ENCODE measurements around the gene BPIFB6.

Gene BPIFB6

DNA sequence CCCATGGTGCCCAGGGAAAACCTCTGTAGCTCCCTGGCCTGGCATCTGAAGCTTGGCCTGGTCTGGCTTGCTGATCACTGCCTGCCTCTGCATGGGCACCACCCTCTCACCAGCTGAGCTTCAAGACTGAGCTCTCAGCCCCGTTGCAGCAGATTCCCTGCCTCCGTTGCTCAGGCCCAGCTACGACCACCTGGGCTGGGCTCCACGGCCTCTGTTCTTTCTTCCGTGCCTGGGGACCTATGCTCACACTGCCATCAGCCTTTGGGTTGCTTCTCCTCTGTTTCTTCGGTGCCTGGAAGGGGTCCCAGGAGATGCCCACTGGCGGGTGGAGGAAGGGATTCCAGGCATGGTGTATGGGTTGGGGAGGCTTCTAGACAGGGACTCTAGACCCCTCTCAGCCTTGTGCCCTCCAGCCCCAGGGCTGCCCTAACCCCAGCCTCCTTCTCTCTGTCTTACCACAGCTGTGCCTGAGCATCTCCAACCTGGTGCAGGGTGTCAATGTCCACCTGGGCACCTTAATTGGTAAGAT lies 14.8 kb upstream of the BPIFB6 start:
- no peak for DNase-seq

GRCh38 chr20:33017542-33017941 lies 13.9 kb upstream of the BPIFB6 start:
- DNase-seq: no peak

DNA sequence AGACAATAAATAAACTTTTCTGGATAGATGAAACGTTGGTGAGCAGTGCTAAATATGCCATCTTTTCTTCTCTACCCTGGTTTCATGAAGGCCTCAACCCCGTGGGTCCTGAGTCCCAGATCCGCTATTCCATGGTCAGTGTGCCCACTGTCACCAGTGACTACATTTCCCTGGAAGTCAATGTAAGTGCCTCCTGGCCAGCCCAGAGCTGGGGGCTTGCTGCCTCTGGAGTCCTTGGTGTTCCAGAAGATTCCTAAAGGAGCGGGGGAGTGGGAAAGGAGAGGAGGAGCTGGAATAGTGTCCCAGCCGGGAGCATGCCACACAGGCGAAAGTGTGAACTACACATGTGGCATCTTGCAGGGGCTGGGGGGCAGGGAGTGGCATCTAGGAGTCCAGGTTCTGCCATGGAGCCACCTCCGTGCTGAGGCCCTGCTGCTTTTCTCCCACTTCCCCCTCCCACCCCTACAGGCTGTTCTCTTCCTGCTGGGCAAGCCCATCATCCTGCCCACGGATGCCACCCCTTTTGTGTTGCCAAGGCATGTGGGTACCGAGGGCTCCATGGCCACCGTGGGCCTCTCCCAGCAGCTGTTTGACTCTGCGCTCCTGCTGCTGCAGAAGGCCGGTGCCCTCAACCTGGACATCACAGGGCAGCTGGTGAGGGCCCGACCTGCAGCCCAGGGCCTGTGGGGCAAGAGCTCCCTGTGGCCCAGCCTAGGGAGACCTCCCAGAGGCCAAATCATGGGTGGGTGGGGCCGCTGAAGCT lies 13.1 kb upstream of the BPIFB6 start:
- no peak for DNase-seq

DNA sequence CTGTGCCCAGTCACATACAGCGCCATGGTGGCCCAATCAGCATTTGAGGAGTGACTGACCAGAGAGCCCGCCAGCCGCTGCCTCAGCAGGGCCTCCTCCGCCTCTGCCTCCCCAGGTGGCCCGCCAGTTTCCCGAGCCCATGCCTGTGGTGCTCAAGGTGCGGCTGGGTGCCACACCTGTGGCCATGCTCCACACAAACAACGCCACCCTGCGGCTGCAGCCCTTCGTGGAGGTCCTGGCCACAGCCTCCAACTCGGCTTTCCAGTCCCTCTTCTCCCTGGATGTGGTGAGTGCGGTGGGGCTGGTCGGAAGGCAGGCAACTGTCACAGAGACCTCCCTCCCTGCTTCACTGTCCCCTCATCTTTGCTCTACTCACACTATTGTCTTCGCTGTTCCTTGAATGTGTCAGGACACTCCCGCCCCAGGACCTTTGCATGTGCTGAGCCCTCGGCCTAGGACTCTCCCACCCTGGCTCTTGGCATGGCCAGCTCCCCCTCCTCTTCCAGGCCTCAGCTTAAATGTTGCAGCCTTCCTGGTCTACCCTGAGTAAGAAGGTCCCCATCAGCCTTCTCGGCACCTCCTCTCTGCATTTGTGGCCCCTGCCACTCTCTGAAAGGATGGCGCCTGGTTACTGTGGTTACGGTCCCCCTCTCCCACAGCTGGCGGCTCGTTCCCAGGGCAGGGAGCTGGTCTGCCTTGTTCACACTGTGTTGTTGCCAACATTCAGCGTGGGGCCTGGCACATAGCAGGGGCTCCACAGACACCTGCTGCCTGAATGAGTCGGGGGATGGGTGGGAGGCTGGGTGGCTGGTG lies 11.8 kb upstream of the BPIFB6 start:
- no peak for DNase-seq

DNA sequence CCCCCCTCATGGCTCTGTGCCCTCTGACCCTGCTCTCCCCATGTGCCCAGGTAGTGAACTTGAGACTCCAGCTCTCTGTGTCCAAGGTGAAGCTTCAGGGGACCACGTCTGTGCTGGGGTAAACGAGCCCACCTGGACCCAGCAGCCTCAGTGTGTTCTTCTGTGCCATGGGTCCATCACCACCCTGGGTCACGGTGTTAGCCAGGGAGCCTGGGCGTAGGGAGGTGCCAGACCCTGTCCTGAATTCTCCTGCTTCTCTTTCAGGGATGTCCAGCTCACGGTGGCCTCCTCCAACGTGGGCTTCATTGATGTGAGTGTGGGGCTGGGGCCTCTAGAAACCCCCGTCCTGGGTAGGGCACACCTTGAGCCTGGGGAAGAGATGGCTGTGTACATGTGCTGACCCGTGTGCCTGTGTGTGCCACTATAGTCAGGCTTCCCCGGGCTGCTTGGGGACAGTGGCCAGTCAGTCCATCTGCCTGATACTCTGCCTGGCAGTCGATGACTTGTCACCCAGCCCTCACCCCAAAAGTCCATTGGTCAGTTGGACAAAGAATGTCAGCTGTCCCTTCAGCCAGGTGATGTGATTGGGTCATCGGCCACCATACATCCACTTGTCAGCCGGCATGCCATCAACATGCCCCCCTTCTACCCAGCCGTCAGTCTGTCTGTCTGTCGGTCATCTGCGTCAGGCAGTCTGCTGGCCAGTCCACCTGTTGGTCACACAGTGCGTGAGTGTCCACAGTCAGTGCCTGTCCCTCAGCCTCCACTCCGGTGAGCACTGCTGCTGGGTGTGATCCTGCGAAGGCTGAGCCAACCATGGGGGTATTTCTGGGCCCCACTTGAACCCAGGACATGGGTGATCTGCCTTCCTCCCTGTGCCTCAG lies 10.9 kb upstream of the BPIFB6 start:
- DNase-seq: no peak

GRCh38 chr20:33021879-33022278 lies 9.6 kb upstream of the BPIFB6 start:
- no peak for DNase-seq

DNA sequence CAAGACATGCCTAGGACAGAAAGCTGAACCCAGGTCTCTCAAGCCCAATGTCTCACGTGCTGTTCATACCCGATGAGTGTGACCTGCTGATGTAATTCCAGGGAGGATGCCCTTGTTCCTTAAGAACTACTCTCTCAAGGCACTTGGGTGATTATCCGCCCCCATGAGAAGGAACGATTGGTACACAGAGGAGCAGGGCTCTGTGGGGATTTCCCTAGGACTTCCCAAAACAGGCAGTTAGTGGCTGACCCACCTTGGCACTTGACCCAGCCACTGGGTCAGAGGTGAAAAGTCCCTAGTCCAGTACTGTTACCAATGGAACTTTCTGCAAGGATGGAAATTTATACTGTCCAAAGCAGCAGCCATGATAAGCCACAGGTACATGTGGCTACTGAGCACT lies 9.2 kb upstream of the BPIFB6 start:
- DNase-seq: no peak

GRCh38 chr20:33022694-33023438 lies 8.6 kb upstream of the BPIFB6 start:
- DNase-seq: no peak

GRCh38 chr20:33023439-33024242 lies 7.8 kb upstream of the BPIFB6 start:
- no peak for DNase-seq

- no peak for DNase-seq
These were observed 7.2 kb upstream of the BPIFB6 start for GRCh38 chr20:33024243-33024560.

DNA sequence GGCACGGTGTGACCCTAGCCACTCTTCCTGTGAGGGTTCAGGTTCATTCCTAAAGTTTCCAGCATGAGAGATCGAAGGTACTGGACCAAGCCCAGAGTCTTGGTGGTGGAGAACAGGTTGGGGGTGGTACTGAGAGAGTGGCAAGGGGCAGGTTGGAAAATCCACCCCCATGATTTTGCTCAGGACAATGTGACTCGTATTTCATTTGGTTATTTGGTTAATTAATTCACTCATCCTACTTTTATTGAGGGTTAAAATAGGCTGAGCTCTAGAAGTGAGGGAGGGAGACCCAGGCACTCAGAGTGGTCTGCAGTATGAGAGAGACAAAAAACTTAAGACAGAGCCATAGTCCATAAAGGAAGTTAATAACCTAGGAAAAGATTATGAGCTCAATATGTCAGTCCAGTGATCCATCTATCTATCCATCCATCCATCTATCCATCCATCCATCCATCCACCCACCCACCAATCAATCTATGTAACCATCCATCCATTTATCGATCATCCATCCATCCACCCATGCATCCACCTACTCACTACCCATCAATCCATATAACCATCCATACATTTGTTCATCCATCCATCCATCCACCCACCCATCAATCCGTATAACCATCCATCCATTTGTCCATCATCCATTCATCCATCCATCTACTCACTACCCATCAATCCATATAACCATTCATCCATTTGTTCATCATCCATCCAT lies 6.7 kb upstream of the BPIFB6 start:
- no peak for DNase-seq

GRCh38 chr20:33025318-33025876 lies 6.1 kb upstream of the BPIFB6 start:
- DNase-seq: no peak

GRCh38 chr20:33026072-33026778 lies 5.2 kb upstream of the BPIFB6 start:
- DNase-seq: no peak

DNA sequence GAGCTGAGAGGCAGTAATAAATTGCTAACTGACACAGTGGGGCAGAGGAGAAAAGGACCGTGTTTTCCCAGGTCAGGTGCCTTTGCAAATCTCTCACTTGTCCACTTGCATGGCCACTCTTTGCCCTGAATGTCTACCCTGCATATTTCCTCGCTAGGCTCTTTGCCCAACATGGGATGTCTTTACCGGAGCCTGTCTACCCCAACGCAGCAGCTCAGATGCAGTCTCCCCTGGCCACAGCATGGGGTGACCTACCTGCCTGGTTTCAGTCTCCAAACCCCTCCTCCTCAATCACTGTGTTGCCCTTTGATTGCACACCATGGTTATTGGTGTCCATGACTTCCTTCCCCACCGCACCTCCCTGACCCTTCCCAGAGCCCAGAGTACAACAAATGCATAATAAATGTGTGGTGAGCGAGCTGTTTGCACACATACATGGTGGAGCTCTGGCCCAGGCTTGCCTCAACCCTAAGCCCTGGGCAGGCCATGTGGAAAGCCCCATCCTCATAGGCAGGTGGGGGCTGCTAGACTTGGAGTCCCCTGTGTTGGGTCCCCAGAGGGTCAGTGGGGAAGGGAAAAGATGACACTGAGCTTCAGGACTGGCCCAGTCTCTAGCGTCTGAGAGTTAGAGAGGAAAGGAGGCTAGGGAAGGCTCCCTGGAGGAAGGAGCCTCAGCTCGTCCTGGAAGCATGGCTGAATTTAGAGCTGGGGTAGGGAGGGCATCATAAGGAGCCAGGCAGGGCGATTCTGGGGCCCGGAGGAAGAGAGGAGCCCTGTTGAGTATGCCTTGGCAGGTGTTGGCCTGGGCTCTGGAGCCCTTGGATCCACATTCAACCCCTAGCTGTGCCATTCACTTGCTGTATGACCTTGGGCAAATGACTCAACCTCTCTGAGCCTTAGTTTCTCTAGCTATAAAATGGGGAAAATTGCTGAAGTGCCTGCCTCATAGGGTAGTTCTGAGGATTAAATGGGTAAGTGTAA lies 4.4 kb upstream of the BPIFB6 start:
- DNase-seq: no peak

DNA sequence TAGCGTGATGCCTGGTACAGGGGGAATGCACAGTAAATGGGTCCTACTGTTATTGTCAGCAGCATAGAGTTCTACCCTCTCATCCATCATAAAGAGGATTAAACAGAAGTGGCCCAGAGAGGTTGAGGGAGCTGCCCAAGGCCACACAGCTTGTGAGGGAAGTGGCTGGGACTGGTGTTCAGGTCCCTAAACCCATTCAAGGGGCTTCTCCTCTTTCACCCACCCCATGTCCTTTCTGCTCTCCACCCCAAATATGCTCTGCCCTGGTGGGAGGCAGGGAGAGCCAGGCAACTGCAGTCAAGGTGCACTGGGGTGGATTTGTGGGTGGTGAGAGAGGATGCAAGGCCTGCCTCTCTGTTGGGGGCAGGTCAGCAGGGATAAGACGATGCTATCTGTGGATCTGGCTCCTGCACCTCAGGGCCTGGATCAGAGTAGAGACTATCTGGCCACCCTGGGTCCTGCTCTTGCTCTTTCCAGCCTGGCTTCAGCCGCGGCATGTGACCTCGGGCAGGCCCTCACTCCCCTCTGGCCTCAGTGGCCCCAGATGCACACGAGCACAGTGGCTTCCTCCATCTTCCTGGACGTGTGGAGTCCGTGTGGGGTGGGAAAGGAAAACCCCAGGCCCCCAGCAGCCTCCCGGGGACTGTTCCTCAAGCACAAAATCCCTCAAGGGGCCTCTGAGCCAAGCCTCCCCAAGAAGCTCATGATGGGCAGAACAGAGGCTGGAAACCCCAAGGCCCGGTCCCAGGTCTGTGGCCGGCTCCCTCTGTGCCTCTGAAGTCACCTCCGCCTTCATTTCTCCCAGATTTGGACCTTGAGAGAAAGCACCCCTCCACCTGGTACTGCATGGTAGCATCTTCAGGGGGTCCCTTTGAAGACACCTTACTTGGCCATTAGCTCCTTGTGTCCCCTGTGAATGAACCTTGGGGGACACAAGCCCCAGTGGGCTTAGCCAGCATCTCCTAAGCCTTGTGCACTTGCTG lies 3.4 kb upstream of the BPIFB6 start:
- no peak for DNase-seq

GRCh38 chr20:33028875-33029274 lies 2.6 kb upstream of the BPIFB6 start:
- DNase-seq: no peak

DNA sequence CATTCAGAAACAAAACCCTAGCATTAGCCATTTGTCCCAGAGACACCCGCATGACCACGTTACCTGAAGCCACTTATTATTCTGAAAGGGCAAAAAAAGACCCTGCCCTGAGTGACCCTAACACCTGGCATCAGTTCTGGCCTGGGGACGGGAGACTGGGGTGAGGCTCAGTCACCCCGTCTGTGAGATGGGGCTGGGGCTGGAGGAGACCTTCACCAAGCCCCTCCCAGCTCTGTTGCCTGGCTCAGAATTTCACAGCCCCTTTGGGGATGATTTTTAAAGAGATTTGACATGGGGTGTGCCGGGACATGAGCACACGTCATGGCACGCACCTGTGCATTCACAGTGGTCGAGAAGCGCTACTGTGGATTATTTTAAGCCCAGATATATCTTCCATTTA lies 1.4 kb upstream of the BPIFB6 start:
- no peak for DNase-seq
